GM19043 (cell line): ENCODE data around the gene TENM3.

ENCODE experiments used
- ATAC-seq: cut with Tn5 transposase; IDR thresholded peaks from one replicate; pipeline ENCODE4 v1.9.1; 2021; ENCODE audit warnings: low read depth; ENCODE audit not compliant: unreplicated experiment

TENM3 gene

GRCh38 chr4:182320580-182320979 is 77.4 kb downstream of the TENM3 start:
- ATAC-seq, result no peak

GRCh38 chr4:182324282-182324681 is 81.1 kb downstream of the TENM3 start:
- no peak for ATAC-seq

GRCh38 chr4:182325397-182325796 is 82.2 kb downstream of the TENM3 start:
- ATAC-seq, result no peak

GRCh38 chr4:182325848-182326255 is 82.7 kb downstream of the TENM3 start:
- no peak for ATAC-seq

GRCh38 chr4:182328505-182328904 is 85.3 kb downstream of the TENM3 start:
- ATAC-seq, result no peak

GRCh38 chr4:182337366-182337765 is 94.2 kb downstream of the TENM3 start:
- no peak for ATAC-seq

- ATAC-seq, result no peak
Measured at GRCh38 chr4:182338063-182338462, 94.9 kb downstream of the TENM3 start.

- ATAC-seq, result no peak
Measured at GRCh38 chr4:182338746-182339145, 95.5 kb downstream of the TENM3 start.

GRCh38 chr4:182339221-182339641 is 96.0 kb downstream of the TENM3 start:
- no peak for ATAC-seq

- ATAC-seq, result no peak
Measured at GRCh38 chr4:182343453-182343852, 100.3 kb downstream of the TENM3 start.

- no peak for ATAC-seq
Measured at GRCh38 chr4:182344968-182345367, 101.8 kb downstream of the TENM3 start.

- no peak for ATAC-seq
Measured at GRCh38 chr4:182346250-182346649, 103.0 kb downstream of the TENM3 start.

GRCh38 chr4:182346675-182347375 is 103.6 kb downstream of the TENM3 start:
- no peak for ATAC-seq

GRCh38 chr4:182348779-182349326 is 105.7 kb downstream of the TENM3 start:
- no peak for ATAC-seq

GRCh38 chr4:182350041-182350440 is 106.8 kb downstream of the TENM3 start:
- ATAC-seq, result no peak

- no peak for ATAC-seq
Measured at GRCh38 chr4:182351485-182351884, 108.3 kb downstream of the TENM3 start.

GRCh38 chr4:182354106-182354505 is 110.9 kb downstream of the TENM3 start:
- ATAC-seq, result no peak

GRCh38 chr4:182354867-182355266 is 111.7 kb downstream of the TENM3 start:
- ATAC-seq, result no peak

- no peak for ATAC-seq
Measured at GRCh38 chr4:182367153-182367552, 124.0 kb downstream of the TENM3 start.

- no peak for ATAC-seq
Measured at GRCh38 chr4:182369211-182369610, 126.0 kb downstream of the TENM3 start.

- no peak for ATAC-seq
Measured at GRCh38 chr4:182370491-182370890, 127.3 kb downstream of the TENM3 start.

GRCh38 chr4:182380771-182381181 is 137.6 kb downstream of the TENM3 start:
- no peak for ATAC-seq
